Activated B cell treated with CpG ODN at 0.5 μM for 24 hours (primary cell): ENCODE results near the gene GALR2. TPM values are rescaled to one million over a fixed set of nuclear protein-coding genes. Genes with fewer than 3 reads are reported as not detected.

Source experiments
- ATAC-seq: fragments of 200-7000 bp; cut with Tn5 transposase; one replicate; pipeline ENCODE4 v1.10.0; 2021; ENCODE audit warnings: low read depth, mild to moderate bottlenecking, moderate library complexity
- CTCF ChIA-PET: fragments of 350-600 bp; sonication (Branson Sonifier 250); formaldehyde crosslinking; loops from one replicate; lab custom pipeline; 2021; ENCODE audit warnings: antibody characterized with exemption; lab: Charles Lee
- POLR2A ChIA-PET: fragments of 350-600 bp; sonication (Branson Sonifier 250); formaldehyde crosslinking; loops from one replicate; lab custom pipeline; 2021; ENCODE audit warnings: antibody characterized with exemption; lab: Charles Lee
- DNase-seq: peaks from one replicate; pipeline ENCODE4 v3.0.0; 2022
- H3K27ac Mint-ChIP-seq: one replicate; pipeline ENCODE4 v1.8.0; 2020; ENCODE audit warnings: mixed read lengths
- H3K27me3 Mint-ChIP-seq: one replicate; pipeline ENCODE4 v1.8.0; 2021; ENCODE audit warnings: mixed read lengths
- H3K36me3 Mint-ChIP-seq: one replicate; pipeline ENCODE4 v1.8.0; 2021; ENCODE audit warnings: low read depth, mixed read lengths
- H3K4me1 Mint-ChIP-seq: one replicate; pipeline ENCODE4 v1.8.0; 2021; ENCODE audit warnings: mixed read lengths
- H3K4me3 Mint-ChIP-seq: one replicate; pipeline ENCODE4 v1.8.0; 2020; ENCODE audit warnings: mild to moderate bottlenecking, mixed read lengths
- H3K9me3 Mint-ChIP-seq: one replicate; pipeline ENCODE4 v1.8.0; 2020; ENCODE audit warnings: mixed read lengths
- CTCF ChIP-seq: fragments of 200-600 bp; IDR thresholded peaks from one replicate; pipeline ENCODE4 v1.8.0; 2022; ENCODE audit warnings: antibody characterized with exemption, mild to moderate bottlenecking
- intact Hi-C: fragments of 100-400 bp; cut with micrococcal nuclease; formaldehyde crosslinking; loops from one replicate; pipeline ENCODE4 v1.15.1; 2024
- total RNA-seq: library from RNA; stranded (reverse); gene quantifications from 2 replicates; pipeline ENCODE4 v1.2.3, GENCODE V29; 2022

GALR2 gene
- total RNA-seq, 1 donor from 2014 or later: 0.18 TPM

- ATAC-seq (no peak), DNase-seq (no peak)
- Mint-ChIP-seq H3K9me3 (no peaks in the 10 kb centered on the region), H3K27me3 (no peaks in the 10 kb centered on the region), H3K4me3 (no peak overlapping the region), H3K36me3 (peaks cover 3% of the 10 kb centered on the region), H3K27ac (no peak overlapping the region), H3K4me1 (peaks cover 8% of the 10 kb centered on the region)
- ChIA-PET POLR2A (no interaction called here), CTCF (no interaction called here)
- intact Hi-C loops: no loop called here
- TF ChIP-seq CTCF: no peak
These were observed 42.4 kb upstream of the GALR2 start for GRCh38 chr17:76032073-76032779.

- peaks cover 3% of the 10 kb centered on the region for H3K36me3 Mint-ChIP-seq
- no peak for DNase-seq
- H3K27me3 Mint-ChIP-seq: no peaks in the 10 kb centered on the region
- intact Hi-C loops: no loop called here
- no peak overlapping the region for H3K4me3 Mint-ChIP-seq
- no peak for ATAC-seq
- no peak overlapping the region for H3K27ac Mint-ChIP-seq
- ChIA-PET POLR2A (no interaction called here), CTCF (no interaction called here)
- no peaks in the 10 kb centered on the region for H3K9me3 Mint-ChIP-seq
- TF ChIP-seq CTCF: no peak
- peaks cover 8% of the 10 kb centered on the region for H3K4me1 Mint-ChIP-seq
These were observed 41.8 kb upstream of the GALR2 start for GRCh38 chr17:76032780-76033108.

DNA sequence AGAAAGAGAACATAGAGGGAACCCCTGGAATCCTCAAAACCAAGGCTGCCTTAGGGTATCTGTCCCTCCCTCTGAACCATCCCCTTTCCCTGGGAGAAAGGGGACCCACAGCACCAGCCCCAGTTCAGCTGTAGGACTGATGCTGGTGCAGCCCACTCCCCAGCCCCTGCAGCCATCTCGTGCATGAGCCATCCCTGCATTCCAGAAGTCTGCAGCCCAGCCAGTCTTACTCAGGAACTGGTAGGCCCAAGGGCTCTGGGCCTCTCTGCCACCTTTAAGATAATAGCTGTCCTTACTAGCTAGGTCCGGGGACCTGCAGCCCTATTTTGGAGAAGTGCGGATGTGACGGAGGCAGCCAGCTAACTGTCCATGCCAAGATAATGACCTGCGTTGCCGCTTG lies 41.4 kb upstream of the GALR2 start:
- Mint-ChIP-seq H3K27ac (no peak overlapping the region), H3K36me3 (peaks cover 5% of the 10 kb centered on the region), H3K4me1 (peaks cover 8% of the 10 kb centered on the region), H3K9me3 (no peaks in the 10 kb centered on the region), H3K27me3 (no peaks in the 10 kb centered on the region), H3K4me3 (no peak overlapping the region)
- CTCF ChIA-PET: no interaction called here
- no peak for ATAC-seq
- no peak for TF ChIP-seq CTCF
- no peak for DNase-seq
- intact Hi-C loops: no loop called here
- POLR2A ChIA-PET: interaction anchor here (0.6 kb wide), 1 partner anchor 36 kb away, joined by 3 read pairs; no protein-coding TSS in a partner anchor

DNA sequence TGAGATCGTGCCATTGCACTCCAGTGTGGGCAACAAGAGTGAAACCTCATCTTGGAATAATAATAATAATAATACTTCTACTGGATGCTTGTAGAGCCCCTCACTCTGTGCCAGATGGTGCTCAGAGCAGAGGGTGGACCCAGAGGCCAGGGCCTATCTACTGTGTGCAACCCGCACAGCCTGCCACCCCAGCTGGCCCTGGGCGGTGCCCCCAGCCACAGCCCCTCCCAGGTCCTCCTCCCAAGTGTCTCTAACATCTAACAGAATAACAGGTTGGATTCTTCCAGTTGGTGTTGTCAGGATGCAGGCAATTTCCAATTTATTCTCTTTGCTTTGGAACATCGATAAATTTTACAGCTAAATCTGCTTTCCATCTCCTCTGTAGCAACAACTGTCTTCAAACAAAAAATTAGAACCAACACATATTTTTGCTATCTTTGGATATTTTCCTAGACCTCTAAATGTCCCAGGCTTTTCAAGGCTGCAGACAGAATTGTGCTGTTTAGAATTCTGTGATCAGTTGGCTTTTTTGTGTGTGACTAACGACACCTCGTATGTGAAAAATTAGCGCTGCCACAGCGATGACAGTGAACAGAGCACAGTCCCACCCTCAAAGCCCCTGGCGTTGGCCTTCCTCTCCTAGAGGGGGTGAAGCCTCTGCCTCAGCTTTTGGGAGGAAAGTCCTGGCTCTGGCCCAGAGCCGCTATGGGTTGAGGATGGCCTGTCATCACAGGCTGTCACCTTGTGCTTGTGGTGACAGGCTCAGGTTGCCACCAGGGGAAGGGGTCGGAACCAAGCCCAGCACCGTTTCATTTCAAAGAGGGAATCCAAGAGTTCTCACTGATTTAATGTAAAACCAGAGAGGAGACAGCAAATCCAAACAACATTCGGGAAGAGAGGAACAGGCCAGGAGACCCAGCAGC lies 39.9 kb upstream of the GALR2 start:
- Mint-ChIP-seq H3K27me3 (no peaks in the 10 kb centered on the region), H3K36me3 (peaks cover 21% of the 10 kb centered on the region), H3K4me1 (peaks cover 3% of the 10 kb centered on the region), H3K9me3 (no peaks in the 10 kb centered on the region), H3K4me3 (no peak overlapping the region), H3K27ac (no peak overlapping the region)
- ChIA-PET CTCF (no interaction called here), POLR2A (no interaction called here)
- intact Hi-C loops: no loop called here
- DNase-seq (no peak), ATAC-seq (no peak)
- TF ChIP-seq CTCF: no peak
